MM.1S (cell line): Measurements from ENCODE around the gene WSB1.
A peak's percentile ranks its signal among the peaks of the same experiment; 100 is the strongest.

Source experiments
- DNase-seq: peaks from one replicate; pipeline ENCODE4 v3.0.0-alpha.2; 2015
- H2AFZ ChIP-seq: fragments of 300-600 bp; sonication (generic); 2 replicates; pipeline ENCODE4 v1.6.0; 2016; ENCODE audit warnings: antibody characterized with exemption, low read length
- H3F3A ChIP-seq: fragments of 300-600 bp; sonication (generic); 2 replicates; pipeline ENCODE4 v1.6.1; 2016; ENCODE audit warnings: mild to moderate bottlenecking, antibody characterized with exemption, low read length, moderate library complexity, mixed read lengths; ENCODE audit not compliant: insufficient read depth
- H3K27ac ChIP-seq: fragments of 300-600 bp; sonication (generic); 2 replicates; pipeline ENCODE4 v1.5.1; 2016; ENCODE audit warnings: mild to moderate bottlenecking, low read length
- H3K27me3 ChIP-seq: fragments of 300-600 bp; sonication (generic); replicated peaks from 2 replicates; pipeline ENCODE4 v1.6.0; 2016; ENCODE audit warnings: low read length; ENCODE audit not compliant: insufficient read depth
- H3K36me3 ChIP-seq: fragments of 300-600 bp; sonication (generic); replicated peaks from 2 replicates; pipeline ENCODE4 v1.6.1; 2016; ENCODE audit warnings: mild to moderate bottlenecking, low read length, mixed read lengths; ENCODE audit not compliant: insufficient read depth
- H3K4me1 ChIP-seq: fragments of 300-600 bp; sonication (generic); 2 replicates; pipeline ENCODE4 v1.6.1; 2016; ENCODE audit warnings: low read length, mixed read lengths
- H3K4me2 ChIP-seq: fragments of 300-600 bp; sonication (generic); 2 replicates; pipeline ENCODE4 v1.6.0; 2016; ENCODE audit warnings: low read depth, low read length
- H3K4me3 ChIP-seq: fragments of 300-600 bp; sonication (generic); 2 replicates; pipeline ENCODE4 v1.5.1; 2016; ENCODE audit warnings: low read length, mixed read lengths
- H3K79me2 ChIP-seq: fragments of 300-600 bp; sonication (generic); 2 replicates; pipeline ENCODE4 v1.6.1; 2016; ENCODE audit warnings: mixed run types, low read length, mixed read lengths
- H3K9ac ChIP-seq: fragments of 300-600 bp; sonication (generic); 2 replicates; pipeline ENCODE4 v1.6.1; 2016; ENCODE audit warnings: low read length, mixed read lengths
- H3K9me2 ChIP-seq: fragments of 300-600 bp; sonication (generic); replicated peaks from 2 replicates; pipeline ENCODE4 v1.6.1; 2016; ENCODE audit warnings: mild to moderate bottlenecking, low read length, mixed read lengths; ENCODE audit not compliant: insufficient read depth
- H3K9me3 ChIP-seq: fragments of 300-600 bp; sonication (generic); replicated peaks from 2 replicates; pipeline ENCODE4 v1.6.1; 2016; ENCODE audit warnings: mild to moderate bottlenecking, low read length, mixed read lengths; ENCODE audit not compliant: insufficient read depth
- H4K20me1 ChIP-seq: fragments of 300-600 bp; sonication (generic); 2 replicates; pipeline ENCODE4 v1.6.1; 2016; ENCODE audit warnings: mild to moderate bottlenecking, low read length, moderate library complexity, mixed read lengths; ENCODE audit not compliant: insufficient read depth
- EZH2 ChIP-seq: fragments of 300-600 bp; sonication (generic); optimal IDR thresholded peaks from 2 replicates; pipeline ENCODE3; 2017; ENCODE audit warnings: low read depth, mild to moderate bottlenecking, antibody characterized with exemption, low read length, mixed read lengths
- EZH2phosphoT487 ChIP-seq: fragments of 300-600 bp; sonication (generic); IDR thresholded peaks from 2 replicates; pipeline ENCODE4 v1.6.1; 2018; ENCODE audit warnings: antibody characterized with exemption, low read length
- TF ChIP-seq, protein P1 (sequence below): fragments of 300-600 bp; sonication (generic); IDR thresholded peaks from 2 replicates; pipeline ENCODE4 v1.5.1; 2016; ENCODE audit warnings: antibody characterized with exemption, low read length, mixed read lengths

Gene WSB1

DNA sequence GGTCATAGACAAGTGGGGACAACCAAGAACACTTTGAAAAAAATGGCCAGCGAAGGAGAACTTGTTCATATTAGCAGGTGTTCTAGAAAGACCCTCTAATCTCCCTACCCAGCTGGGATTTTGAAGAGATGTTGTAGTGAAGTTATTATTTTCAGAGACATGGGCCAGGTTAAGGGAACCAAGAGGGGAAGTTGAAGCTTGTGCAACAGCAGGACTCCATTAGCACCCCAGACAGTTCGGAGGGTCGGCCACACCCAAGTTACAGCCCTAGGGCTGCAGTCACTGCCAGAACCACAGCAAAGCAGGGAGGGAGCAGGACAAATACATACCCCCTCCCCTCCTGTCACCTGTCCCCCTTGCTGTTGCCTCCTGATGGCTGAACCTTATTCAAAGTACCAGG, 42.3 kb downstream of the WSB1 start:
- no peak for DNase-seq
- H3K9ac ChIP-seq, result no peak overlapping the region
- H3F3A ChIP-seq, result peaks cover 26% of the 10 kb centered on the region
- no peaks in the 10 kb centered on the region for H3K9me3 ChIP-seq
- no peak overlapping the region for H3K4me2 ChIP-seq
- no peak overlapping the region for H2AFZ ChIP-seq
- H3K27ac ChIP-seq, result no peak overlapping the region
- no peak overlapping the region for H3K4me3 ChIP-seq
- no peaks in the 10 kb centered on the region for H3K36me3 ChIP-seq
- H4K20me1 ChIP-seq, result no peaks in the 10 kb centered on the region
- TF ChIP-seq EZH2phosphoT487 (no peak), EZH2 (no peak)
- TF ChIP-seq, protein P1, sequence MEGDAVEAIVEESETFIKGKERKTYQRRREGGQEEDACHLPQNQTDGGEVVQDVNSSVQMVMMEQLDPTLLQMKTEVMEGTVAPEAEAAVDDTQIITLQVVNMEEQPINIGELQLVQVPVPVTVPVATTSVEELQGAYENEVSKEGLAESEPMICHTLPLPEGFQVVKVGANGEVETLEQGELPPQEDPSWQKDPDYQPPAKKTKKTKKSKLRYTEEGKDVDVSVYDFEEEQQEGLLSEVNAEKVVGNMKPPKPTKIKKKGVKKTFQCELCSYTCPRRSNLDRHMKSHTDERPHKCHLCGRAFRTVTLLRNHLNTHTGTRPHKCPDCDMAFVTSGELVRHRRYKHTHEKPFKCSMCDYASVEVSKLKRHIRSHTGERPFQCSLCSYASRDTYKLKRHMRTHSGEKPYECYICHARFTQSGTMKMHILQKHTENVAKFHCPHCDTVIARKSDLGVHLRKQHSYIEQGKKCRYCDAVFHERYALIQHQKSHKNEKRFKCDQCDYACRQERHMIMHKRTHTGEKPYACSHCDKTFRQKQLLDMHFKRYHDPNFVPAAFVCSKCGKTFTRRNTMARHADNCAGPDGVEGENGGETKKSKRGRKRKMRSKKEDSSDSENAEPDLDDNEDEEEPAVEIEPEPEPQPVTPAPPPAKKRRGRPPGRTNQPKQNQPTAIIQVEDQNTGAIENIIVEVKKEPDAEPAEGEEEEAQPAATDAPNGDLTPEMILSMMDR, result no peak
- peaks cover 39% of the 10 kb centered on the region for H3K4me1 ChIP-seq
- H3K79me2 ChIP-seq, result no peaks in the 10 kb centered on the region
- no peaks in the 10 kb centered on the region for H3K27me3 ChIP-seq
- H3K9me2 ChIP-seq, result no peaks in the 10 kb centered on the region

DNA sequence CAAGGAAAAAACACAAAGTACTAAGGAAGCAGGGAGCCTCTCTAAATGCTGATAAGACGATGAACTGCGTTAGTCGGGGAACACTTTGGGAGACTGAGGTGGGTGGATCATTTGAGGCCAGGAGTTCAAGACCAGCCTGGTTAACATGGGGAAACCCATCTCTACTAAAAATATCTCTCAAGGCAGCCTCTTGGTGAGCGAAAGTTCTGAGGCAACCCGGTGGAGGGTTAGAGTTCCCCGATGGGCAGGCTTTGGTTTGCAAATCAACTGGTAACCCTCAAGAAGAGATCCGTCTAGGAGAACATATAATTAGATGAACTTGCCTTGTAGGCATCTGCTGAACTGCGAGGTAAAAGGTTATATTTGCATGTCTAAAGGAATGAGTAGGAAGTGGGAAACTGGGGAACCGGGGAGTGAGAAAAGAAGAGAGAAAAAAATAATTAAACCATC, 44.6 kb downstream of the WSB1 start:
- no peaks in the 10 kb centered on the region for H3K79me2 ChIP-seq
- peak overlapping the region; percentile 96 for H3K4me2 ChIP-seq
- peak overlapping the region; percentile 89 for H3K27ac ChIP-seq
- peak; percentile 68 for DNase-seq
- H3K9ac ChIP-seq, result peak overlapping the region; percentile 49
- H3K4me1 ChIP-seq, result peaks cover 29% of the 10 kb centered on the region
- no peaks in the 10 kb centered on the region for H3K27me3 ChIP-seq
- no peaks in the 10 kb centered on the region for H4K20me1 ChIP-seq
- H3K9me3 ChIP-seq, result no peaks in the 10 kb centered on the region
- peaks cover 20% of the 10 kb centered on the region for H3F3A ChIP-seq
- H3K36me3 ChIP-seq, result no peaks in the 10 kb centered on the region
- H2AFZ ChIP-seq, result 0 out of 2 replicates have a peak overlapping the region, but pooled peaks have one; percentile 7
- TF ChIP-seq EZH2phosphoT487, result no peak
- no peak for TF ChIP-seq EZH2
- TF ChIP-seq, protein P1, result no peak
- H3K4me3 ChIP-seq, result peak overlapping the region; percentile 45
- H3K9me2 ChIP-seq, result no peaks in the 10 kb centered on the region

DNA sequence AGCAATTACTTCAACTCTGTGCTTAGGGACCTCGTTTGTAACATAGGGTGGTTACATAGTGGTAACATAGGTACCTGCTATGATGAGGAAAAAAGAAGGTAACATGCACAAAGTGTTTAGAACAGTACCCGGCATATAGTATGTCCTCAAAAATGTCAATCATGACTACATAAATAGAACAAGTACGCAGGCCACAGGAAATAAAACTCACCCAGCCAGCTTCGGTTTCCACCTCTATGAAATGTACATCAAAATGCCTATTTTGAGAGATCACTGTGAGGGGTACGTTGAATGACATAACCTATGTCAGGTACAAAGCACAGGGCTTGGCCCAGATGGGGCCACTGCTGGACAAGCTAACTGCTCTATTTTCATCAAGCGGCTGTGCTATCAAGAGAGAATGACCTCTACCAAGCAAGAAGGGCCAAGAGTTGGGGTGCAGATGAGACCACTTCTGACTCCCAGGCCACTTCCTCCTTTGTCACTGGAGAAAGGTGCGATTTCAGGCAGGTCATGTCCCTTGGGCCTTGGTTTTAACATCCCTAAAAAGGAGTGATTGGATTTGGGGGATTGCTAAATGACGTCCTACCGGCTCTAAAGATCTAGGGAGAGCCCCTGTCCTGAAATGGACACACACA, 45.4 kb downstream of the WSB1 start:
- Histone ChIP-seq H4K20me1 (no peaks in the 10 kb centered on the region), H3K79me2 (no peaks in the 10 kb centered on the region), H3K36me3 (no peaks in the 10 kb centered on the region), H3K4me2 (peak overlapping the region; percentile 96), H3K9me2 (no peaks in the 10 kb centered on the region), H3K27me3 (no peaks in the 10 kb centered on the region), H3K9me3 (no peaks in the 10 kb centered on the region), H3F3A (peaks cover 19% of the 10 kb centered on the region), H3K4me3 (peak overlapping the region; percentile 45), H3K9ac (peak overlapping the region; percentile 49), H3K27ac (peak overlapping the region; percentile 89), H3K4me1 (peaks cover 26% of the 10 kb centered on the region), H2AFZ (0 out of 2 replicates have a peak overlapping the region, but pooled peaks have one; percentile 7)
- DNase-seq, result peak; percentile 80
- TF ChIP-seq EZH2phosphoT487 (no peak), EZH2 (no peak)
- TF ChIP-seq, protein P1, result no peak
